ENCODE results near the gene CDKN2AIP.
"Not testable (repeated sequence)": the region's sequence is repeated elsewhere in the genome, so short reads cannot be mapped to it uniquely, and the experiment has no call there.

CDKN2AIP gene

GRCh38 chr4:183416879-183417755 lies 27.3 kb upstream of the CDKN2AIP start:
- DNase-seq = peak; percentile 1

- peak; percentile 17 for DNase-seq
Observed at GRCh38 chr4:183422962-183423631, 21.3 kb upstream of the CDKN2AIP start.

GRCh38 chr4:183424109-183424744 lies 20.2 kb upstream of the CDKN2AIP start:
- no peak for DNase-seq

- DNase-seq = no peak
Observed at GRCh38 chr4:183426507-183426906, 17.9 kb upstream of the CDKN2AIP start.

- no peak for DNase-seq
Observed at GRCh38 chr4:183429489-183429888, 14.9 kb upstream of the CDKN2AIP start.

GRCh38 chr4:183430317-183430993 lies 14.0 kb upstream of the CDKN2AIP start:
- no peak for DNase-seq

GRCh38 chr4:183430994-183431347 lies 13.5 kb upstream of the CDKN2AIP start:
- no peak for DNase-seq

- DNase-seq = no peak
Observed at GRCh38 chr4:183431614-183432013, 12.8 kb upstream of the CDKN2AIP start.

GRCh38 chr4:183433183-183433582 lies 11.3 kb upstream of the CDKN2AIP start:
- DNase-seq = not testable (repeated sequence)

- no peak for DNase-seq
Observed at GRCh38 chr4:183434264-183434663, 10.2 kb upstream of the CDKN2AIP start.

GRCh38 chr4:183434666-183435190 lies 9.7 kb upstream of the CDKN2AIP start:
- DNase-seq = no peak

GRCh38 chr4:183435803-183436202 lies 8.6 kb upstream of the CDKN2AIP start:
- DNase-seq = no peak

- no peak for DNase-seq
Observed at GRCh38 chr4:183436417-183436816, 8.0 kb upstream of the CDKN2AIP start.

GRCh38 chr4:183437452-183437851 lies 7.0 kb upstream of the CDKN2AIP start:
- no peak for DNase-seq

- no peak for DNase-seq
Observed at GRCh38 chr4:183438458-183439113, 5.8 kb upstream of the CDKN2AIP start.

GRCh38 chr4:183441276-183441675 lies 3.2 kb upstream of the CDKN2AIP start:
- DNase-seq = no peak

- DNase-seq = peak; percentile 76
Observed at GRCh38 chr4:183443655-183444213, 702 bp upstream of the CDKN2AIP start.

GRCh38 chr4:183445097-183445428 lies 627 bp downstream of the CDKN2AIP start:
- DNase-seq = peak; percentile 36

- DNase-seq = no peak
Observed at GRCh38 chr4:183447646-183448045, 3.2 kb downstream of the CDKN2AIP start.

GRCh38 chr4:183448436-183448835 lies 4.0 kb downstream of the CDKN2AIP start:
- DNase-seq = no peak

- no peak for DNase-seq
Observed at GRCh38 chr4:183449193-183449882, 4.9 kb downstream of the CDKN2AIP start.

- no peak for DNase-seq
Observed at GRCh38 chr4:183450108-183450507, 5.7 kb downstream of the CDKN2AIP start.

All from NCI-H82 (cell line).